SKM-1 (cell line): ENCODE data around the gene PLEKHA3.

ENCODE experiments used
- DNase-seq: peaks from one replicate; lab custom pipeline; 2025; ENCODE audit not compliant: unreplicated experiment; lab: John Stamatoyannopoulos, UW

PLEKHA3 gene

DNA sequence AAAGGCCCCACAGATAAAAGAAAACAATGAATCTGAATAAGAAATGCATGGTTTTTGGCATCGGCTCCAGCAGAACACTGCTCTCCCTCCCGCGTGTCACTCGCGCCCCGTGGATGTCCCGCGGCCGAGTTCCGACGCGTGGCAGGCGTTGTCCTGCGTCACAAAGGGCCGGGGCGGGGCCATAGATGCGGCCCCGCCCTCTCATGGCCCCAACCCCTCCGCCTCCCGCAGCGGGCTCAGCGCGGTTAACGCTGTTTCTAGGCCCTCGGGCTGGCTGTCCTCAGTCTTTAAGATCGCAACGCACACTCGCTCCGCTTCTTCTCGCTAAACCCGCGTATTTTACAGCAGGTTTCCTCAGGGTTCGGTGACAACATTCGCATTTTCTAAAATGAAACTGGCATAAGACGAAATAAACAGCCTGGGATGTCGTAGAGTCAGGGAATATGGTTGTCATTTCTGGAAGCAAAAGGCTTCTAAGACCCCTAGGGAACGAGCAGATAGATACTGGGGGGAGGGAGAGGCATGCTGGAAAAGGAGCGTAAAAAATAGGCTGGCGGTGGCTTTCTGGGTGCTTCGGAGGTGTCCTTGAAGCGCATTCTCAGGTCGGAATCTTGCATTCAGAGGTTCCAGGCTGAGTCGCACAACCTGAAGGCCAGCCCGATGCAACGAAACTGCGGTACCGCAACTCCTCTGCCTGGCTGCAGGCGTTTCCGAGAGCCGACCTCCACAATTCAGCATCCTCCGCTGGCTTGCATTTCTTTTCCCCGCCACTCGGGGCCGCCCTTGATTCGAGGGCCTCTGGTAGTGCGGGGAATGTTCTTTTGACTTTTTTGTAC is 1.6 kb upstream of the PLEKHA3 start, which contains the start of gene FKBP7:
TSS of gene FKBP7 (minus strand) at position 162 of the 836 bp plus-strand sequence. CDS start at position 61, 101 bp downstream.
- DNase-seq = peak; percentile 66

DNA sequence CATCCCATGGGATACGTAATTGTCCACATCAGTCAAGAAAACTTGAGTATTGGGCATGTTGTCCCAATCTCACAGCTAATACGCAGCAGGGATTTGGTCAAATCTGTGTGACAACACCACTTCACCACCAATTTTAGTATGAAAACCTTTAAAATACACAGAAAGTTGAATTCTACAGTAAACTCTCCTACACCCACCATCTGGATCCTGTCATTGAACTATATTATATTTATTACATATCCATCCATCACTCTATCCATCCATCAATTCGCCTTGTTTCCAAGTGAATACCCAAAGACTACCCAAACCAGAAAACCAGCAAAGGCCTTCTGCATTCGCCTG is 1.0 kb upstream of the PLEKHA3 start:
- no peak for DNase-seq

DNA sequence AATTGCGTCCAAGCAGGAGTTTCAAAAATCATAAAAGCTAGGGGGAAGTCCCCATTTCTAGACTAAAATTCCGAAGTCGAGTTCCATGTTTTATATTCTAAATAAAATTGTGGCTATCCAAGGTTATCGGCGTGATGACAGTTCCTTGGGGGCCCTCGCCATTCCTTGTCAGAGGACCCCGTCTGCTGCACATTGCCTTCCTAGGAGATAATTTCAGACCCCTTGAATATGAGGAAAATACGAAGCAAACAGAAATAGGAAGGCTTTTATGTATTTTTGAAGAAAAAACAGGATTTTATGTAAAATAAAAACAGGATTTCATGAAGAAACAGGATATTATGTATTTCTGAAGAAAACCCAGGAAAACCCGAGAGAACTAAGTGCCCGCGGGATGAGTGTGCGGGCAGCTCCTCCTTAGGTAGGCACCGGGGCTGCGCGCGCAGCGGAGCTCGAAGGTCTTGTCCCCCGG is 465 bp upstream of the PLEKHA3 start:
- DNase-seq = no peak

DNA sequence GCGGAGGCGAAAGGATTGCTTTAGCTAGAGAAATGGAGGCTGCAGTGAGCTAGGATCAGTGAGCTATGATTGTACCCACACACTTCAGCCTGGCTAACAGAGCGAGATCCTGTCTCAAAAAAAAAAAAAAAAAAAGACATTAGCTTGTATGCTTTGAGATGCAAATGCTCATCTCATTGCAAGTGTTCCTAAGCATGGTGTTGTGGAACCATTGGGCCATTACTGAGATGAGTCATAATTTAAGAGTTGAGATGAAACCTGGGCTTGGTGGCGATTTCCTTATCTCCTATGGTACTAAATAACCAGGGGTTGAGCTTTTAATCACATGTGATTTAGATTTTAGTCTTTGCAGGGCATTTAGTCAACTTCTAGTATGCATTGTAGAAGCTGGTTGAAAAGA is 2.2 kb downstream of the PLEKHA3 start:
- no peak for DNase-seq

DNA sequence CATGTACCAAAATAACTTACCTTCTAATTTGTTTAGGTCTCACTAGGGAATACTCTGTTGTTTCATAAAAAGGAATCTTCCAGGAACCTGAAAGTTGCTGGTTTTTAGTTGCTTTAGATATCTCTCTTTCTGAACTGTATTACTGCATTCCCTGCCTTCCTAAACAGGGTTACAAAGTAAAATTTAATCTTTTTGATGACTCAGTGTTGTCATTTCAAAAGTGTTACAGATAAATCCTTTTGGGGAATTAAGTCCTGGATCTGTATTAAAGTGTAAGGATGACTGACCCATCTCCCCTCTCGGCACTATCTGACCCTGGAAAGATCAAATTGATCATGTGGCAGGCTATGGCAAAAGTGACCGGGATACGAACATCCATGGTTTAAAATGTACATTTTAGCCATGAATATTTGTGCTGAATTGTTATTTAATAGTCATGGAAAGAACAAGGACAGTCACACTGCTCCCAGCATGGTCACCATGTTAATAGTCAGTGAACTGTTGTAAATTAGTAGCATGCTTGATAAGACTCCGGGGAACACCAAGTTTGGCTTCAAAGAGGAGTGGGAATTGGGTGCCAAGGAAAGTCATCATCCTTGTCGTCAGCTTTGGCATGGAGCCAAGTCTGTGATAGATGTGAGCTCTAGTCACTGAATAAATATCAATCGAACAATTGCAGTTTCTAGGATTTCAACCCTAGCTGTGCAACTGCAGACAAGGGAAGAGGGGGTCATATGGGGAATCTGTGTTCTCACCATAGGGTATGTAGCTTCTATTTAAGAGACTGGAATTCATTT is 4.2 kb downstream of the PLEKHA3 start:
- no peak for DNase-seq

DNA sequence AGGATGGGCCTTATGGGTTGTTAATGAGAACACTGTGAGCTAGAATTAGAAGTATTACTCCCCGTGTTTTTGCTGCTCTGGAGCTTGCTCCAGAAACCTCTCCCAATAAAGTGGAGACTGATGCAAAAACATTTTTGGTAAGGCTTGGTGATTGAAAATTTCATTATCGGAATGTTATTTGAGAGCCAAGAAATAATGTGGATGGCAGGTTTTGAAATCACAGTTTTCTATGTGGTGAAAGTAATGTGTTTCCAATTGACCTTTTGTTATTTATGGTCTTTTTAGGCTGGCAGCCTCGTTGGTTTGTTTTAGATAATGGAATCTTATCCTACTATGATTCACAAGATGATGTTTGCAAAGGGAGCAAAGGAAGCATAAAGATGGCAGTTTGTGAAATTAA is 5.1 kb downstream of the PLEKHA3 start:
- no peak for DNase-seq

DNA sequence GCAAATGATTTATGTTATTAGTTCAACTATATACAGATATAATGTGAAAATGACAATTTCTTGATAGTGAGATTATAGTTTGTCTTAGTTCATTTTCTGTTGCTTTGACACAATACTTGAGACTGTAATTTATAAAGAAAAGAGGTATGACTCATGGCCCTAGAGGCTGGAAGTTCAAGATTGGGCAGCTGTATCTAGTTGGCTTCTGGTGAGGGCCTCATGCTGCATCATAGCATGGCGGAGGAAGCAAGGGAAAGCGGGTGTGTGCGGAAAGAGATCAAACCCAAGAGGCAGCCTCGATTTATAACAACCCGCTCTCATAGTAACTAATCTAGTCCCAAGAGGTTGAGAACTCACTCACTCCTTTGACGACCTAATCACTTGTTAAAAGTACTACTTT is 11.4 kb downstream of the PLEKHA3 start:
- no peak for DNase-seq

DNA sequence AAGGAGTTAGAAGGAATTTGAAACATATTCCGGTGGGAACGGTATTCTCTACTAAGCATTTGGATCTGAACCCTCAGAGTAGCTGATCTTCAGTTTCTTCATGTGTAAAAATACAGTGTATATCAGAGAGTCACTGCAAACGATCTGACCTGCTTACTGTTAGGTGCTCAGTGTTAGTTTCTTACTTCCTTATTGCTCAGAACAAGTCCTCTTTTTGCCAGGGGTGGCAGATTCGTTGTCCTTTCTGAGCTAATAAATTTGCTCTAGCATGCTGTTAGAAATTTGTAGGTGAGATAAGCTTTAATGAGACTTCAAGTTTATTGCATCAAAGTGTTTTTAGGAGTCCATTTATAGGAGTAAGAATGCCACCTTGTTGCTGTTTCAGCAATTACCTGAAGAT is 15.8 kb downstream of the PLEKHA3 start:
- DNase-seq = no peak

DNA sequence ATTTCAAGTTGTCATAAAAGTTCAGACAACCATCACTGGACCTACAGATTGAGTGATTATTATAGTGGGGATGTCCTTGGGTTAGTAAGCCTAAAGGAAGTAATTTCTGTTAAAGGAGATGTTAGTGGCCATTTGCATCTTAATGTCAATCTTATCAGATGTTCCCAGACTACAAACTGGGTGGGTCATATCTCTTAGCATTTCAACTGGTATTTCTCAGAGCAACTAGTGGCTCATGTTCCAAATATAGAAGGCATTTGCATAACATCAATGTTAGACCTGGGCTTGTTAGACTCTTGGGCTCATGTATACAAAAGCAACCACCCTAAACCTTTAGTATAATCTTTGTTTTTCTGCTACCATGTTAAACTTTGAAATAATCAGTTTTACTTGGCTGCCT is 17.9 kb downstream of the PLEKHA3 start:
- DNase-seq = no peak

DNA sequence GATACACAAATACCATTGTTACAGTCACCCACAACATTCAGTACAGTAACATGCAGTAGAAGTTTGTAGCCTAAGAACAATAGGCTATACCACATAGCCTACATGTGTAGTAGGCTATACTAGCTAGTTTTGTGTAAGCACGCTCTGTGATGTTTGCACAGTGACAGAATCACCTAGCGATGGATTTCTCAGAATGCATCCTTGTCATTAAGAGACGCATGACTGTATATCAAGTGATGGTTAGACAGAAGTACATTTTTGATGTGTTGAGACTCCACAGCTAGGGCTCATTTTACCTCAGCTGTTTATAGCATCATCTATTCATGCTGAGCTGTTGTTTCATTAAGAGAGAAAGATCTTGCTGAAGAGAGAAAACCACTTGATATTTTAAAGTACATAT is 19.4 kb downstream of the PLEKHA3 start:
- no peak for DNase-seq

DNA sequence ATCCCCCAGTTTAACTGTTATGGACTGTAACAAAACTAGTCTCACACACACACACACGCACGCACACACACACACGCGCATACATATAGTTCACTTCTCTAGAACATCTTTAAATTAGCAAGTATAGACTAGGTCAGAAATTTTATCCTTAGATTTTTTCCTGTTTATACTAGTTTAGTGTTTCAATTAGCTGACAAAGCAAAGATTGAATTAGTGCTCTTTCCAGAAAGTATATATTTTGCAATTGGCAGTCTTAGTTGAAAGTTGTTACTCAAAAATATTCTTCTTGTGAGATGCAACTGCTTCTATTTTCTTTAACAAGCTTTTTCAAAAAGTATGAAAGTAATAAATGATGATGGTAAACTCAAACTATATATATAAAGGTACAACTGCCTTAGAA is 22.5 kb downstream of the PLEKHA3 start:
- no peak for DNase-seq

DNA sequence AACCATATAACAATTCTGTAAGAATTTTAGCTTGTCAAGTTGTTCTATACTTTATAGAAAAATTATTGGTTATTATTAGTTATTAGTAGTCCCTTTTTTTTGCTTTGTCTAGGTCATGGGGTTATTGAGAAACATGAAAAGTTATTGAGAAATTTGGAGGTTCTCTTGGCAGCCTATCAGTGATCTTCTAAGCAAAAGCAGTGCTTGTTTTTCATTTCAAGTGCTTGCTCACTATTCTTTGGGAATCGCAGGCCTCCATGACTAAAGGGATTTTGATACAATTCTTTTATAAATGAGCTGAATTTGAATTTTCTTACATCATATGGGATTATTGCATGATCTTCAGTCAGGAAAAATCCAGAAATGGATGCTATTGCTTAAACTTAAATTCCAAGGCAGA is 25.8 kb downstream of the PLEKHA3 start:
- DNase-seq = no peak

DNA sequence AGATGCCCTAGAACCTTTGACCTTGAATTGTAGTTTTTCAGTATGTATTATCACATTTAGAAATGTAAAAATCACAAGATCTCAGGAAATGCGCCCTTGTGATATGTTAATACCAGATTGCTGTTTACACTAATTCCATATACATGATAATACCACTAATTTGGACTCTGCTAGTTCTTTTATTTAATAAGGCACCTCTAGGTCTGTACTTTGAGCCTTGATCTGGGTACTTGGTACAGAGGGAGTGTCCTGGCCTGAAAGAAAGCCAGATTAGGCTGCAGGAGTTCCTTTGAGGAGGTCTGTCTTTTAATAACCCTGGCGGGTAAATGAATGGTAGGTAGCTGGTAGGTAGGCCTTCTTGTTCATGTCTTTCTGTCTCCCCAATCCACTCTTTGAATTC is 26.3 kb downstream of the PLEKHA3 start:
- DNase-seq = no peak

DNA sequence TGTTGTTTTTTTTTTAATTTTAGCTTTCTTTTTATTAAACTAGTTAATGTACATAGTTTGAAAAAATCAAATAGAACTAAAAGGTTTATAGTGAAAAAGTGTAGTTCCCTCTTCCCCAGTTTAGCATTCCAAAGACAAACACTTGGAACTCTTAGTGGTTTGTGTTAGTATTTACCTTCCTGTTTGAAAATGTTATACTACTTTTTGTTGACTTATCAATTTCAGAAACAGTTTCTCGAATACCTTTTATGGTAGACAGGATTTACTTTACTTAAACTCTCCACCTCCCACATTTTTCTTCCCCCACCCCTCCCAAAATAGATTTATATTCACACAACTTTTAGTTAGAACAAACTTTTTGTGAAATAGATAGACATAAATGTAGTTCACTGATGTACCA is 26.7 kb downstream of the PLEKHA3 start:
- no peak for DNase-seq

DNA sequence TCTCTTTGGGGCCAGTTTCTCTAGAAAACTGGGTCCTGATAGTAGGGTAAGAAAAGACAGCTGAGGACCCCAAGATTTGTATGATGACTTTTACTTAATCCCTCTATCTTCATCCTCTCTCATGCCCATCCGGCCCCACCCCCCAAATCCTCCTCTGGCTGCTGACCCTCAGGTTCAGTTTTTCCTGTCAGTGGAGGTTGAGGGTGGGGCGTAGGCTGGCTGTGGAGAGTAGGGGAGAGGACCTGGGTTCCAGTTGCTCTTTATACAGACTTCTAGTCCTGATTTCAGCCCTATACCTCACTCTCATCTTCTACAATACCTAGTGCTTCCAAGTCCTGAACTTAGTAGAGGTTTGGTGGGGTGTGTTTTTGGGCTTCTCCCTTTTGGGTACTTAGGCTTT is 28.4 kb downstream of the PLEKHA3 start:
- DNase-seq = no peak

DNA sequence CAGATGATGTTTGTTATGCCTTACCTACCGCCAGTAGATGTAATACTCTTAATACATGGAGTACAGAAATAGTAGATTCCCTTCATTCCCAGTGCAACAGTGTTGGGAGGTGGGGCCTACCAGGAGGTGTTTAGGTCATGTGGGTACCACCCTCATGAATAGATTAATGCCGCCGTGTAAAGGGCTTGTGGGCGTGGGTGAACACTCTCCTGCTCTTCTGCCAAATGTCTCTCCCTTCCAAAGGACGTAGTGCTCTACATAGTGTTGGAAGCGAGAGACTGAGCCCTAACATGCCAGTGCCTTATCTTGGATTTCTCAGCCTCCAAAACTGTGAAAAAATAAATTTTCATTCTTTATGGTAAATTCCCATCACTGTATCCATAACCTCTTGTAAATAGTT is 30.1 kb downstream of the PLEKHA3 start:
- DNase-seq = no peak

DNA sequence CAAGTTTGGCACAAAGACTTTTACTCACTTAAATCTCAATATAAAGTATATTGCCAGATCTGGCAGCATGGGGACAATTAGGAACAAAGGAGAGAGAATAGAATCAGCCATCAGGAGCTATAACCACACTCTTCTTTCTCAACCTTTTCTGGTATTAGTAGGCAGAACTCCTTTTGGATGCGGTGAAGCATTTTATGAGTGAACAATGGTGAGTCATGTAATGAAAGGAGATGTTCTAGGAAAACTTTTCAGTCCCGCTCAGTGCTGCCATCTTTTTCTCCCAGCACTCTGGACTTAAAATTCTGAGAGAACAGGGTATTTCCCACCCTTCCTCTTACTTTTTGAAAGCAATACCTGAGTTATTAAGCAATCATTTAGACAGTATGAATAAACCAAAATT is 32.2 kb downstream of the PLEKHA3 start:
- no peak for DNase-seq

DNA sequence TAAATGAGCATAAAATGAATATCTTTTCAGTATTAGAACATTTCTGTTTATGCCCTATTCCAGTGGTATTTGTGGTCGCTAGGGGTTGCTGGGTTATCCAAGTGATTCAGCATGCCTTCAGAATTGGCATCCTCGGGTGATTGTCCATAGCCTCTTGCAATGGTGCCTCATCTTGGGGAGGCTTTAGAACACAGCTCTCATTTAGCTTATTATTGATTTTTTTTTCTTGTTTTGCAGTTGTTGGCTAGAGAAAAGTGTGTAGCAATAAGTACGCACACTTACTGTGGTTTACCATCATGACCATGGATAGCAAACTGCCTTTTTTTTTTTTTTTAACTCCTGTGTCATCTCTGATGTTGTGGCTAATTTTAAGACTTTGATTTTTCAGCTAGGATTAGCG is 33.6 kb downstream of the PLEKHA3 start:
- DNase-seq = no peak

DNA sequence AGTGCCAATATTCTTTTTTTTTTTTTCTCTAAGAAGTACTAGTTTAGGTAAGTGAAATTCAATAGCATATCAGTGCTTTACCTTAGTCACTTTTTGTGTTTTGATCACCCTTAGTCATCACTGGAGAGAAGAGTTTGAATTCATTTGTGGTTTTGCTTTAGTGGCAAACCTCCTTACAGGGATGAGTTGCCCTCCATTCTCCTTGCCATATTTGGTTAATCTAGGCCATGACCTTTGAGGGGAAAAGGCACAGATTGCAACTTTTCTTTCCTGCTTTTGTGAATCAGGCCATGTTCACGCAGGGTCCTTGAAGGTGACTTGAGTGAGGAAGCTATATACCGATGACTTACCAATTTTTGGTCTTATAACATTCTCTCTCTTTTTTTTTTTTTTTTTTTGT is 34.4 kb downstream of the PLEKHA3 start:
- DNase-seq = no peak

DNA sequence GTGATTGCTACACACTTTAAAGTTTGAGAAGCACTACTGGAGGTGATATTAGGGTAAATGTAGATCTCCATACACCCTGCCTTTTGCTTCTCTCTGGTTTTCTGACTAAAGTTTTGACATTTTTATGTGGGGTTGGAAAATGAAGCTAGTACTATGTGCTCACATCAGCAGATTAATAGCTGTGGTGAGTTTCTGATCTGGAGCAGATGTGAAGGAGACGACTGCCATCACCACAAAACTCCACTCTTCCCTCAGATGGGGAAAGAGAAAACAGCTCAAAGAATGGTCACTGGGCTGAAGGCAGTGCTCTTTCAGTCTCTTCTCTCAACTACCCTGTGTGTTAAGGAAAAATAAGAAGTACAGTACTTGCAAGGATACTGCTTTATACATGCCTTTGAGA is 37.2 kb downstream of the PLEKHA3 start:
- no peak for DNase-seq

DNA sequence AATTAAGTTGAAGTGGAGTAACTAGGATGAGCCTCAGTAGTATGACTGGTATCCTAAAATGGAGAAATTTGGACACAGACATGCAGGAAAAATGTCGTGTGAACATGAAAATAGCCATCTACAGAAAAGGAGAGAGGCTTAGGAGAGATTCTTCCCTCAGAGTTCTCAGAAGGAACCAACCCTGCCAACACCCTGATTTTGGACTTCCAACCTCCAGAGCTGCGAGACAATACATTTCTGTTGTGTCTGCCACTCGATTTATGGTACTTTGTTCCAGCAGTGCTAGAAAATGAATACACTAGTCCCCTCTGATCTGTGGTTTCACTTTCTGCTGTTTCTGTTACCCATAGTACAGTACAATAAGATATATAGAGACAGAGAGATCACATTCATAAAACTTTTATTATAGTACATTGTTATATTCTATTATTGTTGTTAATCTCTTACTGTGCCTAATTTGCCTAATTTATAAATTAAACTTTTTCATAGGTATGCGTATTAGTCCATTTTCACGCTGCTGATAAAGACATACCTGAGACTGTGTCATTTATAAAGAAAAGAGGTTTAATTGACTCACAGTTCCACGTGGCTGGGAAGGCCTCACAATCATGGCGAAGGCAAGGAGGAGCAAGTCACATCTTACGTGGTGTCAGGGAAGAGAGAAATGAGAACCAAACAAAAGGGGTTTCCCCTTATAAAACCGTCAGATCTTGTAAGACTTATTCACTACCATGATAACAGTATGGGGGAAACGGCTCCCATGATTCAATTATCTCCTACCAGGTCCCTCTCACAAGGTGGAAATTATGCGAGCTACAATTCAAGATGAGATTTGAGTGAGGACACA is 41.3 kb downstream of the PLEKHA3 start:
- DNase-seq = no peak
